ENCODE results near the gene REEP6.

REEP6 gene

DNA sequence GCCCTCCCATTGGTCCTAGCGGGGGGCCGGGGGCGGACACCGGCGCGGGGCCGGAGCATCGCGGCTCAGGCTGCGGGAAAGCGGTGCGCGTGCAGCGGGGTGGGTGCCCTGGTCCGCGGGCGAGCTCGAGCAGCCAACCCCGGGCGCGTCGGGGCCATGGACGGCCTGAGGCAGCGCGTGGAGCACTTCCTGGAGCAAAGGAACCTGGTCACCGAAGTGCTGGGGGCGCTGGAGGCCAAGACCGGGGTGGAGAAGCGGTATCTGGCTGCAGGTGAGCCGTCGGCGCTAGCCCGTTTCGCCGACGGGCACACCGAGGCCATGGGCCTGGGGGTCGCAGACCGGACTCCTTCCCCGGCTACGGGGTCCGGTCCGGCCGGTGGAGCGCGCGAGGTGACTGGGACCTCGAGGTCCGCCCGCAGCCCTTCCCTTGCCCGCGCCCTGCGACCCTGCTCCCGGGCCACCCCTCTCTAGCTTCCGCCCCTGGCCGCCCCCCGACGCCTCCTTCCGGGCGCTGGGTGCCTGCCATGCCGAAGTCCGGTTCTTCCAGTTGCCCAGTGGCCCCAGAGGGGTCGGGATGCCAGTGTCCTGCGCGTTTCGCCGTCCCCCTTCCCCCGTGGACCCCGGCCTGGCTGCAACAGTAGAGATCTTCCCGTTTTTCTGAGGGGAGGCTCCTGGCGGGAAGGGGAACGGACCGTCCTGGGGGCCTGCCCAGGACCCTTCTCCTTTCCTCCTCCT, at the start of gene REEP6:
REEP6 (plus strand) TSS at position 68 of the 735 bp plus-strand sequence; CDS start at position 157, 89 bp downstream.
- Histone ChIP-seq H3K4me1 (ENCODE audit: control insufficient read depth, insufficient read depth, low read length, unreplicated experiment) (no peaks in the 10 kb centered on the region), H3K4me3 (ENCODE audit: low read depth, low read length) (peak within 1 kb of the TSS; percentile 73), H3K27me3 (ENCODE audit: insufficient read depth, low read length) (peaks cover 6% of the 10 kb centered on the region; the same call in 1 of the 2 replicates), H2AFZ (ENCODE audit: low read length, unreplicated experiment) (no peak within 1 kb of the TSS), H3K79me2 (ENCODE audit: control insufficient read depth, insufficient read depth, low read length, unreplicated experiment) (no peaks in the 10 kb centered on the region), H3K36me3 (ENCODE audit: insufficient read depth, low read length) (no peaks in the 10 kb centered on the region), H3K27ac (ENCODE audit: low read depth, low read length) (no peak within 1 kb of the TSS)

DNA sequence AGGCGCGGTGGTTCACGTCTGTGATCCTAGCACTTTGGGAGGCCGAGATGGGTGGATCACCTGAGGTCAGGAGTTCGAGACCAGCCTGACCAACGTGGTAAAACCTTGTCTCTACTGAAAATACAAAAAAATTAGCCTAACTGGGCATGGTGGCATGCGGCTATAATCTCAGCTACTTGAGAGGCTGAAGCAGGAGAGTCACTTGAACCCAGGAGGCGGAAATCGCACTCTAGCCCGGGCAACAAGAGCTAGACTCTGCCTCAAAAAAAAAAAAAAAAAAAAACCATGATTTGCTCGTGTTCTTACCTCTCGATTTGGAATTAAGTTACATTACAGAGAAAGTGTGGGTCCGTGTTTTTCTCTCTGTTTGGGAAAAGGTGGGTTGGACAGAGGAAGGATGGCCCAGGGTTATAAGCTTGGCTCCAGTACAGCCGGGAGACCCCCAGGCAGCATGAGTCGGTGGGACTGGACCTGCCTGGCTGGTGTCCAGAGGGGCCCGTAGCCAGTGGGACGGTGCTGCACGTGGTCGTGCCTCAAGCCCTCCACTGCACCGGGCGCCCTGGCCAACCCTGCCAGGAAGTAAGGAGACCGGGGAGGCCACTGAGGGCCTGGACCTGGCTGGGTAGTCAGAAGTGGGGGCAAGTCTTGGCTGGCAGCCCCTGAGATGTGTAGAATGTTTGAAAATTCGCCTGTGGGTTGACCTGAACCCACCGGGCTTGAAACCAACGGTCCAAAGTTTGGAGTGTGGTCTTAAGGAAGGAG, 49.1 kb upstream of the REEP6 start:
- Histone ChIP-seq H3K36me3 (ENCODE audit: insufficient read depth, low read length) (peaks cover 17% of the 10 kb centered on the region; the same call in 1 of the 2 replicates), H3K27ac (ENCODE audit: low read depth, low read length) (no peak overlapping the region), H3K4me1 (ENCODE audit: control insufficient read depth, insufficient read depth, low read length, unreplicated experiment) (peaks cover 2% of the 10 kb centered on the region), H2AFZ (ENCODE audit: low read length, unreplicated experiment) (no peak overlapping the region), H3K4me3 (ENCODE audit: low read depth, low read length) (no peak overlapping the region), H3K27me3 (ENCODE audit: insufficient read depth, low read length) (peaks cover 7% of the 10 kb centered on the region), H3K79me2 (ENCODE audit: control insufficient read depth, insufficient read depth, low read length, unreplicated experiment) (peaks cover 31% of the 10 kb centered on the region)

DNA sequence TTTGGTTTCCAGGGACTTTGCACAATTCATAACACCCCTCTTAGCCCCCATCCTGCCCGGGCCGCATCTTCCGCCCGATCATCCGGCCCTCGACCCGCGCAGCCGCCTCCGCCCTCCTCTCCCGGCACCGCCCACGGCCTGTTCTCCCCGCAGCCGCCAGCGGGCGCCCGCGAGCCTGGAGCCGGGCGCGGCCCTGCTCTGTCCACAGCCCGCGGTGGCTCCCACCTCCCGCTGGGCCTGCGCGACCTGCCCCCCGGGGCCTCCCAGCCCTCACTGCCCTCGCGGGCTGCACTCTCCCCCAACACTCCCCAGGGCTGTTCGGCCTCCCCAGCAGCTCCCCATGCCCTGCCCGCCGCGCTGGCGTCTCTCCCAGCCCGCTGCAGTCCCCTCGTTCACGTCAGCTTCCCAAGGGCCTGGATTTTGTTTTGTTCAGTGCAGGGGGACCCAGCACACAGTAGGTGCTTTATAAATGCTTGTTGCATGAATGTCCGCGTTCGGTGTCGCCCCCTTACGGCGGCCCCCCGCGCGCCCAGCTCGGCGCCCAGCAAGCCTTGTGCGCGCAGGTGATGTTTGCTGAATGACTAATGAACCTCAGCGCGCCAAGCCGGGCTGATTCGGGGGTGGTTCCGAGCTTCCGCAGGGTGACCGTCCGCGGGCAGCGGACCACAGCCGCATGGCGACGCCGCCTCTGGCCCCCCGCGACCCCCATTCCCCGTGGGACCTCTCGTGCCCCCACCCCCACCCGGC, 45.6 kb upstream of the REEP6 start:
- peaks cover 11% of the 10 kb centered on the region for H3K79me2 ChIP-seq (ENCODE audit: control insufficient read depth, insufficient read depth, low read length, unreplicated experiment)
- peaks cover 2% of the 10 kb centered on the region for H3K4me1 ChIP-seq (ENCODE audit: control insufficient read depth, insufficient read depth, low read length, unreplicated experiment)
- H3K36me3 ChIP-seq (ENCODE audit: insufficient read depth, low read length): peaks cover 14% of the 10 kb centered on the region; the same call in 1 of the 2 replicates
- peaks cover 31% of the 10 kb centered on the region for H3K27me3 ChIP-seq (ENCODE audit: insufficient read depth, low read length)
- H3K27ac ChIP-seq (ENCODE audit: low read depth, low read length): no peak overlapping the region
- peak overlapping the region; percentile 29; the same call in 1 of the 2 replicates for H3K4me3 ChIP-seq (ENCODE audit: low read depth, low read length)
- H2AFZ ChIP-seq (ENCODE audit: low read length, unreplicated experiment): no peak overlapping the region

- peaks cover 6% of the 10 kb centered on the region; the same call in 1 of the 2 replicates for H3K36me3 ChIP-seq (ENCODE audit: insufficient read depth, low read length)
- H2AFZ ChIP-seq (ENCODE audit: low read length, unreplicated experiment): no peak overlapping the region
- H3K27ac ChIP-seq (ENCODE audit: low read depth, low read length): no peak overlapping the region
- peaks cover 39% of the 10 kb centered on the region for H3K27me3 ChIP-seq (ENCODE audit: insufficient read depth, low read length)
- H3K4me1 ChIP-seq (ENCODE audit: control insufficient read depth, insufficient read depth, low read length, unreplicated experiment): no peaks in the 10 kb centered on the region
- H3K79me2 ChIP-seq (ENCODE audit: control insufficient read depth, insufficient read depth, low read length, unreplicated experiment): peaks cover 3% of the 10 kb centered on the region
- 0 out of 2 replicates have a peak overlapping the region, but pooled peaks have one; percentile 16 for H3K4me3 ChIP-seq (ENCODE audit: low read depth, low read length)
Observed at GRCh38 chr19:1445932-1446712, 44.9 kb upstream of the REEP6 start.

- no peak overlapping the region for H3K27ac ChIP-seq (ENCODE audit: low read depth, low read length)
- peaks cover 2% of the 10 kb centered on the region; the same call in 1 of the 2 replicates for H3K36me3 ChIP-seq (ENCODE audit: insufficient read depth, low read length)
- no peak overlapping the region for H2AFZ ChIP-seq (ENCODE audit: low read length, unreplicated experiment)
- peaks cover 46% of the 10 kb centered on the region for H3K27me3 ChIP-seq (ENCODE audit: insufficient read depth, low read length)
- no peaks in the 10 kb centered on the region for H3K79me2 ChIP-seq (ENCODE audit: control insufficient read depth, insufficient read depth, low read length, unreplicated experiment)
- H3K4me3 ChIP-seq (ENCODE audit: low read depth, low read length): no peak overlapping the region
- H3K4me1 ChIP-seq (ENCODE audit: control insufficient read depth, insufficient read depth, low read length, unreplicated experiment): no peaks in the 10 kb centered on the region
Observed at GRCh38 chr19:1446713-1447481, 44.1 kb upstream of the REEP6 start.

DNA sequence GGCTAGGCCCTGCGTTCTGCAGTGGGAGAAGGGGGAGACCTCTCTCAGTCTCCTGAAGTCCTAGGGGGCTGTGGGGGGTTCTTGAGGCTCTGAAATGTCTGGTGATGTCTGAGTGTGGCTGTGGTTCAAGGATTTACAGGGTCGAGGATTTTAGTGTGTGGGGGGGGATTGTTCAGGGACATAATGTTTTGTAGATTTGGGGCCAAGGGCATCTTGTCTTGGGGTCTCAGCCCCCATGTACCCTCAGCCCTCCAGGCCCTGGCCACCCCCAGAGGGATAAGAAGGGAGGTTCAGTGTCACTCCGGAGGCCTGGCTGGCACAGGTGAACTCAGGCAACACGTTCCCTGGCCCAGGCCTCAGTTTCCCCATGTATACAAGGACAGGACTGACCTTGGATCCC, 43.5 kb upstream of the REEP6 start:
- Histone ChIP-seq H3K79me2 (ENCODE audit: control insufficient read depth, insufficient read depth, low read length, unreplicated experiment) (no peaks in the 10 kb centered on the region), H3K27me3 (ENCODE audit: insufficient read depth, low read length) (peaks cover 51% of the 10 kb centered on the region), H3K4me3 (ENCODE audit: low read depth, low read length) (no peak overlapping the region), H3K4me1 (ENCODE audit: control insufficient read depth, insufficient read depth, low read length, unreplicated experiment) (no peaks in the 10 kb centered on the region), H2AFZ (ENCODE audit: low read length, unreplicated experiment) (no peak overlapping the region), H3K27ac (ENCODE audit: low read depth, low read length) (no peak overlapping the region), H3K36me3 (ENCODE audit: insufficient read depth, low read length) (no peaks in the 10 kb centered on the region)

GRCh38 chr19:1447944-1448343, 43.0 kb upstream of the REEP6 start:
- Histone ChIP-seq H3K4me1 (ENCODE audit: control insufficient read depth, insufficient read depth, low read length, unreplicated experiment) (no peaks in the 10 kb centered on the region), H3K36me3 (ENCODE audit: insufficient read depth, low read length) (no peaks in the 10 kb centered on the region), H3K27me3 (ENCODE audit: insufficient read depth, low read length) (peaks cover 55% of the 10 kb centered on the region), H3K4me3 (ENCODE audit: low read depth, low read length) (no peak overlapping the region), H3K27ac (ENCODE audit: low read depth, low read length) (no peak overlapping the region), H2AFZ (ENCODE audit: low read length, unreplicated experiment) (no peak overlapping the region), H3K79me2 (ENCODE audit: control insufficient read depth, insufficient read depth, low read length, unreplicated experiment) (no peaks in the 10 kb centered on the region)

GRCh38 chr19:1449467-1450442, 41.2 kb upstream of the REEP6 start, which contains the start of gene APC2:
TSS of gene APC2 (plus strand) at chr19:1450121. CDS start at chr19:1453002, 2,881 bp downstream.
- Histone ChIP-seq H3K4me1 (ENCODE audit: control insufficient read depth, insufficient read depth, low read length, unreplicated experiment) (peaks cover 7% of the 10 kb centered on the region), H3K4me3 (ENCODE audit: low read depth, low read length) (0 out of 2 replicates have a peak within 1 kb of the TSS, but pooled peaks have one; percentile 12), H2AFZ (ENCODE audit: low read length, unreplicated experiment) (no peak within 1 kb of the TSS), H3K79me2 (ENCODE audit: control insufficient read depth, insufficient read depth, low read length, unreplicated experiment) (no peaks in the 10 kb centered on the region), H3K27ac (ENCODE audit: low read depth, low read length) (no peak within 1 kb of the TSS), H3K36me3 (ENCODE audit: insufficient read depth, low read length) (no peaks in the 10 kb centered on the region), H3K27me3 (ENCODE audit: insufficient read depth, low read length) (peaks cover 55% of the 10 kb centered on the region)

All from ACC112 (cell line).